GM18907 (cell line): ENCODE data around the gene PADI1.

Experiments
- ATAC-seq: cut with Tn5 transposase; IDR thresholded peaks from one replicate; pipeline ENCODE4 v1.9.1; 2021; ENCODE audit warnings: mild to moderate bottlenecking, moderate library complexity; ENCODE audit not compliant: unreplicated experiment

The PADI1 gene

GRCh38 chr1:17181781-17182464, 23.0 kb upstream of the PADI1 start:
- no peak for ATAC-seq

DNA sequence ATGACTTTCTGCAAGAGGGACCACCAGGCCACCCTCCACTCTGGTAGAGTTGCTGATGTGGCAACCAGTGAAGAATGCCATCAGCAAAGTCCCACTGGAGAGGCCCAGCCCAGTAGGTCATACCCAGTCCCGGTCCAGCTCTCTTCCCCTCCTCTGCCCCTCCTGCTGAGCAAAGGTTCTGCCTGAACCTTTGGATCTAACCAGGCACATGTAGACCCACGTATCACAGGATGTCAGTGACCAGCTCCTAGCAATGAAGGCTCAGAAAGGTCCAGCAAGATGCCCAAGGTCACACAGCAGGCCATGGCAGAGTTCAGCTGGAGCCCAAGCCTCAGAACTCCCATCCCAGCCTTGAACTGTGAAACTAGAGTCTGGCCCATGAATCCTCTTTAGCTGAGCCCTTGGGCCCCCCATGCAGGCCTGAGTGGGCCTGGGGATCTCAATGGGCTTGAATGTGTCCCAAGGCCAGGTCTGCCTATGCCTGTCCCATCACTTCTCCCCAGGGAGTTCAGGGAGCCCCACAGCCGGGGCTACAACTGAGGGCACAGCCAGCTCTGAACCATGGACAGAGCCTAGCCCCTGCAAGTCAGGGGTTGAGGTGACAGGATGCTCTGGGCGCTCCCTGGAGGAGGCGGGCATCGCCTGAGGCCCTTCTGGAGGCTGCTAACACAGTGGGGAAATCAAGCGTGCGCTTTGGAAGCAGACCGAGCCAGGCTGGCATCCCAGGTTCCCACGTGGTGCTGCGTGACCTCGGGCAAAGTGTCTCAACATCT, 21.4 kb upstream of the PADI1 start:
- ATAC-seq = no peak

DNA sequence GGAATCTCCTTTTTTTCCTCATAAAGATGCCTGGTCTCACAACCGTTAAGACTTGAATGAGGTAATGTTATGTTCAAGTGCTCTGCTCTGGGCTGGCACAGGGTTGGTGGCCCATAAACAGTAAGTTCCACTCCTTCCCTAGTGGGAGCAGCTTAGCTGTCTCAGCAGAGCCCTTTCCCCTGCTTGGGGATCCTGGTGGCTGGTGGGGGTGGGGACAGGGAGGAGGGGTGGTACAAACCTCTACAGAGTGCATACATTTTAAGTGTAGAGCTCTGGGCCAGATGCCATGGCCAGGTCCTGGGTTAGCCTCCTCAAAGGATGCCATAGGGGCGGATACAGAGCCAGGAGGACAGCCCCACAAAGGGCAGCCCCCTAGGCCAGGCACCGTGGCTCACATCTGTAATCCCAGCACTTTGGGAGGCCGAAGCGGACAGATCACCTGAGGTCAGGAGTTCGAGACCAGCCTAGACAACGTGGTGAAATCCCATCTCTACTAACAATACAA, 20.7 kb upstream of the PADI1 start:
- ATAC-seq = no peak

GRCh38 chr1:17184822-17185484, 20.0 kb upstream of the PADI1 start:
- ATAC-seq = no peak

GRCh38 chr1:17185485-17185860, 19.5 kb upstream of the PADI1 start:
- no peak for ATAC-seq

DNA sequence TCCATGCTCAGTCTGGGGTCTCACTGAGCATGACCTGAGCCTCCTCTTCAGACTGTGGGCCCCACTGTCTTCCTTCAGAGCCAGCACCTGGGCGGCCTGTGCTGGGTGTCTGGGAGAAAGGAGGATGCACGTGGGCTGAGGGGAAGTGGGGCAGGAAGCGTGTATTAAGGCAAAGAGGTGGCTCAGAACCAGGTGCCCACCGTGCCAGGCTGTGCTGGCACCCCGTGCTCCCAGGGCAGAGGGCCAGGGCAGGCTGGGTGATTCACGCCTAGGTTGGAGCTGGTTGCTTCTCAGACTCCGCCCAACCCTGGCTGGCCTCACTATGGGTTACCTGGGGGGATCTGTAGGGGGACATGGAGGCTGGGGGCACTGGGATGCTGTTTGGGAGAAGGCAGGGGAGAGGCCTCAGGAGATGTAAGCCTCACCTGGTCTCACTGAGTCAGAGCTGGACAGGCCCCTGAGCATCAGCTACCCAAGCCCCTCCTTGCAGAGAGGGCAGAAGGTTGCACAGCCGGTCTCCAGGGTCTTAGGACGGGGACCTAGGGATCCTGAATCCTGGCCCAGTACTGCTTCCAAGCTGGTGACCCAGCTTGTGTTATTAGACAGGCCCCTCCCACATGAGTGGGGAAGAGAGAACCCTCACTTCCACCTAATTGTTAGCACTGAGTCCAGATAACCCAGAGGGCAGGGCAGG, 18.6 kb upstream of the PADI1 start:
- no peak for ATAC-seq

DNA sequence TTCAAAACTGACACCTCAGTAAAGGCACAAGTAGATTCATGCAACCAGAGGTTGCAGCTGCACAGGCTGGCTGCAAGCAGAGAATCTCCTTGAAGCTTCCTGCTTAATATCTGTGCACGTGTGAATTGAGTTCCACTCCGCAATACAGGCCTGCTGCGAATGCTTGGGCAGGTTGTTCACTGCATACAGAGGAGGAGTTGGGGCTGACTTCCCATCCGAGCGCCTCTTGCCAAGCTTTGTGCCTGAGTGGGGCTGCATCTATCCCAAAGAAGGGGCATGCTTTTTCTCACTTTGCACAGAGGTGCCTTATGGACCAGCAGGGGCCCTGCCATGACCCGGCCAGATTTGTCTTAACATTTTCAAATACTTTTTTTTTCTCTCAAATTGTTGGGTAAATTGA, 17.9 kb upstream of the PADI1 start:
- ATAC-seq = no peak

GRCh38 chr1:17188217-17188616, 16.7 kb upstream of the PADI1 start:
- ATAC-seq = no peak

- ATAC-seq = no peak
These were observed 15.9 kb upstream of the PADI1 start for GRCh38 chr1:17188889-17189631.

- no peak for ATAC-seq
These were observed 15.3 kb upstream of the PADI1 start for GRCh38 chr1:17189632-17189990.

DNA sequence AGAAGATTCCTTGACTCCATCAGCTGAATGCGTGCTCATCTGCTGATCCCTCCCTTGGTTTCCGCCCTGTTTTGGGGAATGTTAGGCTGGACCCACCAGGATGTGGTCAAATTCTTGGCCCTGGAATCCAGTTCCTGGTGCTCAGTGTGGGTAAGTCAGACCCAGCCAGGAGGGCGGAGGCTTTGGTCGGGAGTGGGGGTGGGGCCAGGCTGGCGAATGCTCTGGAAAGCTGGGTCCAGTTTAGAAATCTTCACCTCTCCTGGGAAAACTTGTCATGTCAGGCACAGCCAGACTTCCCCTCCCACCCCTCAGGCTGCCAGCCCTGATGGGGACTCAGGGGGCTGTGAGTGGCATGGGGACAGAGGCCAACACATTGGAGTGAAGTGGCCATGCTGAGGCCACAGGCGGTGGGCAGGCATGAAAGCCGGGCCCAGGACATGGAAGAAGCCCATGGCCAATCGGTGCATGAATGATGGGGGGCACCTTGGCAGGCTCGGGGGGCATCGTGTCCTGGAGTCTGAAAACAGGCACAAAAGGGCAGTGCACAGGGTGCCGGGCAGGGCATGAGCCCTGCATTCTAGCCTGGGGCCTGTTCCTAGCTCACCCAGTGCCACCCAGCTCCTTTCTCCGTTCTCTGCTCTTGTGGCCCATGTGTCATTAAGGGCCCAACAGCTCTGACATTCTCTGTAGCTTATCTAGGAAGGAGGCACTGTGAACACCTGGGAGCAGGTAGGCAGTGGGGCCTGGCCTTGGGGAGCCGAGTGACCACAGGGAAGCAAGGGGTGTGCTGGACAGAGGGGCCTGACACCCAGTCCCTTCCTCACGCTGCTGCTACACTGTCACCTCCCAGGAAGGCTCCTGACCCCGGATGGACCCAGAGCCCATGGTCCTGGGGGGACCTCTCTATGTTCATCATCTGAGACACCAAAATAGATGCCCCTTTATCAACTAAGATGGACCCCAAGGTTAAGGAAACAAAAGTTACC, 14.6 kb upstream of the PADI1 start:
- ATAC-seq = no peak

DNA sequence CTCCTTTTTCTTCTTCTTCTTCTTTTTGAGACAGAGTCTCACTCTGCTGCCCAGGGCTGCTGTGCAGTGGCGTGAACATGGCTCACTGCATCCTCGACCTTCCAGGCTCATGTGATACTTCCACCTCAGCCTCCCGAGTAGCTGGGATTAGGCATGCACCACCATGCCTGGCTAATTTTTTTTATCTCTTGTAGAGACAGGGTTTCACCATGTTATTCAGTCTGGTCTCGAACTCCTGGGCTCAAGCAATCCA, 13.0 kb upstream of the PADI1 start:
- no peak for ATAC-seq

GRCh38 chr1:17192394-17193221, 12.3 kb upstream of the PADI1 start:
- no peak for ATAC-seq

GRCh38 chr1:17193222-17194132, 11.5 kb upstream of the PADI1 start:
- ATAC-seq = no peak

GRCh38 chr1:17194133-17194475, 10.8 kb upstream of the PADI1 start:
- no peak for ATAC-seq

DNA sequence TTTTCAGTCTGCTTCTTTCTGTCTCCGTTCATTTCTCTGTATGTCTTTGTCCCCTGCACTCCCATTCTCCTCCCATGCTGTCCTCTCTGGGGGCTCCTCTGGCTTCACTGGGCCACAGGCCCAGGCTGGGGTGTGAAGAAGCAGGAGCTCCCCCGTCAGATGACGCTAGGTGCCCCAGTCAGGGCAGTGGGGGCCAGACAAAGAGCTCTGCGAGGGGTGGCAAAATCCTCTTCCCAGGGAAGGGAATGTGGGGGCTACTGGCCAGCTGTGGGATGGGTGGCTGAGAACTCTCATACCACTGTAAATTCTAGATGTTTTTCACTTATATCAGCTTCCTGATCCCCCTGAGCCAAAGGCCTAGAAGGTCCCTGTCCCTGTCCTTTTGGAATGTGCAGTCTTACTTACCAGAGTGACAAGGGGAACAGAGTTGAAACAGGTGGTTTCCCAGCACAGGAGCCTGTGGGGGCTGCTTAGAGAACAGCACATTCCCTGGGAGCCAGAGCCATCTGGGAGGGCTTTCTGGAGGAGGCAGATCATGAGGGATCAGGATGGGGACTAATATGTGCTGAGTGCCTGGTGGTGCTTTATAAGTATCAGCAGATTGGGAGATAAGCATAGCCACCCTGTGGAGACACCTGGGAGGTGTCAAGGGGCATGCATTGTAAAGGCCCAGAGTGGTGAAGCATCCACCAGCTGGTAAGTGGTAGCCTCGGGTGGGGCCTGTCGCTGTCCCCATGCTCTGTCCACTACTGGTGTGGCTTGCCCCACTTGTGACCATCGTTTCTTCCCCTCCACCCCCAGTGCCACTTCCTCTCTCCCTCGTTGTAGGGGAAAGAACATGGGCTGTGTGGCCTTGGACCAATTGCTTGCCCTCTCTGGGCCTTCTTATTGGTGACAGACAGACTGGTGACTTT, 10.1 kb upstream of the PADI1 start:
- ATAC-seq = no peak

GRCh38 chr1:17195731-17196130, 9.2 kb upstream of the PADI1 start:
- no peak for ATAC-seq
